Naive thymus-derived CD4-positive, alpha-beta T cell (primary cell): Measurements from ENCODE around the gene PDE3A. TPM values are rescaled to one million over a fixed set of nuclear protein-coding genes. Genes with fewer than 3 reads are reported as not detected.
"Not testable (repeated sequence)": the region's sequence is repeated elsewhere in the genome, so short reads cannot be mapped to it uniquely, and the experiment has no call there.

ENCODE experiments used
- ATAC-seq: fragments of 150-1000 bp; cut with Tn5 transposase; 2 replicates; pipeline ENCODE4 v1.10.0; 2021; ENCODE audit warnings: mild to moderate bottlenecking, moderate library complexity
- CTCF ChIA-PET: fragments of 350-600 bp; sonication (Branson Sonifier 250); formaldehyde crosslinking; loops from one replicate; lab custom pipeline; 2021; ENCODE audit warnings: antibody characterized with exemption; lab: Charles Lee
- POLR2A ChIA-PET: fragments of 350-600 bp; sonication (Branson Sonifier 250); formaldehyde crosslinking; loops from one replicate; lab custom pipeline; 2021; ENCODE audit warnings: antibody characterized with exemption, inconsistent platforms; lab: Charles Lee
- DNase-seq, 9 donors: peaks; one replicate each; pipeline versions ENCODE4 v3.0.0 to v3.0.0-alpha.2; 2020 to 2022; ENCODE audit warnings: mixed read lengths in 1 of 9
- H3K27ac ChIP-seq: one replicate; pipeline ENCODE4 v1.7.0; 2013; ENCODE audit warnings: mild to moderate bottlenecking, low read depth, low read length, moderate library complexity
- H3K27me3 ChIP-seq, 2 donors: one replicate each; pipeline ENCODE4 v1.7.0; 2013; ENCODE audit warnings: low read length in 2 of 2, mild to moderate bottlenecking in 2 of 2, moderate library complexity in 2 of 2; ENCODE audit not compliant: control insufficient read depth in 2 of 2, insufficient read depth in 2 of 2
- H3K36me3 ChIP-seq, 3 experiments: 1 replicate in 2 of 3; 2 replicates in 1 of 3; pipeline ENCODE4 v1.7.0; 2013; ENCODE audit warnings: low read length in 3 of 3, mild to moderate bottlenecking in 3 of 3, moderate library complexity in 1 of 3; ENCODE audit not compliant: insufficient read depth in 3 of 3, control insufficient read depth in 2 of 3
- H3K4me1 ChIP-seq, 2 donors: one replicate each; pipeline ENCODE4 v1.7.0; 2013; ENCODE audit warnings: low read length in 2 of 2, mild to moderate bottlenecking in 2 of 2, moderate library complexity in 1 of 2; ENCODE audit not compliant: control insufficient read depth in 2 of 2, insufficient read depth in 2 of 2
- H3K4me3 ChIP-seq: 2 replicates; pipeline ENCODE4 v1.7.0; 2013; ENCODE audit warnings: mild to moderate bottlenecking, low read length
- H3K9me3 ChIP-seq, 3 experiments: 1 replicate in 2 of 3; 2 replicates in 1 of 3; pipeline ENCODE4 v1.7.0; 2013; ENCODE audit warnings: low read length in 3 of 3; ENCODE audit not compliant: control insufficient read depth in 2 of 3
- H3K27ac Mint-ChIP-seq, 9 donors: one replicate each; pipeline ENCODE4 v1.8.0; 2020 to 2022; ENCODE audit warnings: mixed read lengths in 9 of 9, mild to moderate bottlenecking in 8 of 9, moderate library complexity in 5 of 9, inconsistent platforms in 2 of 9
- H3K27me3 Mint-ChIP-seq, 5 donors: one replicate each; pipeline ENCODE4 v1.8.0; 2021 to 2022; ENCODE audit warnings: mixed read lengths in 5 of 5, mild to moderate bottlenecking in 1 of 5
- H3K36me3 Mint-ChIP-seq, 5 donors: one replicate each; pipeline ENCODE4 v1.8.0; 2020 to 2022; ENCODE audit warnings: mixed read lengths in 5 of 5, mild to moderate bottlenecking in 3 of 5, inconsistent platforms in 1 of 5
- H3K4me1 Mint-ChIP-seq, 7 donors: one replicate each; pipeline ENCODE4 v1.8.0; 2020 to 2022; ENCODE audit warnings: mixed read lengths in 7 of 7, mild to moderate bottlenecking in 3 of 7, inconsistent platforms in 1 of 7
- H3K4me3 Mint-ChIP-seq, 10 donors: one replicate each; pipeline ENCODE4 v1.8.0; 2020 to 2022; ENCODE audit warnings: mild to moderate bottlenecking in 10 of 10, mixed read lengths in 10 of 10, moderate library complexity in 6 of 10, inconsistent platforms in 2 of 10
- H3K9me3 Mint-ChIP-seq, 11 donors: one replicate each; pipeline ENCODE4 v1.8.0; 2020 to 2022; ENCODE audit warnings: mixed read lengths in 11 of 11, mild to moderate bottlenecking in 4 of 11, inconsistent platforms in 1 of 11, moderate library complexity in 1 of 11
- intact Hi-C, 2 donors: fragments of 100-400 bp; cut with micrococcal nuclease; formaldehyde crosslinking; loops; one replicate each; pipeline ENCODE4 v1.15.1; 2023
- polyA plus RNA-seq, 2 donors: library from polyadenylated mRNA; unstranded; fragments of 300-500 nt; fragmentation: Illumina TruSeq; gene quantifications; one replicate each; pipeline ENCODE4 v1.2.3, GENCODE V29; 2021
- total RNA-seq, 6 experiments: library from RNA in 5 of 6; stranded (reverse) in 5 of 6; gene quantifications; 1 replicate in 5 of 6; 2 replicates in 1 of 6; pipeline ENCODE4 v1.2.3 and lab custom pipeline; 2021 to 2026

PDE3A gene
- total and polyA plus RNA-seq, 7 experiments from 2014 or later, result 0.42 TPM; not detected in 6

GRCh38 chr12:20384836-20385235 is 16.5 kb downstream of the PDE3A start:
- H3K36me3 ChIP-seq, H3K9me3 Mint-ChIP-seq, CTCF ChIA-PET, POLR2A ChIA-PET, H3K9me3 ChIP-seq, H3K27me3 ChIP-seq, H3K4me3 ChIP-seq, H3K4me3 Mint-ChIP-seq, DNase-seq, intact Hi-C loops, H3K4me1 ChIP-seq, H3K27ac ChIP-seq, ATAC-seq, H3K27me3 Mint-ChIP-seq, H3K4me1 Mint-ChIP-seq, H3K27ac Mint-ChIP-seq, H3K36me3 Mint-ChIP-seq: not testable (repeated sequence)

GRCh38 chr12:20390846-20391245 is 22.5 kb downstream of the PDE3A start:
- H3K27ac Mint-ChIP-seq, result no peak overlapping the region
- H3K36me3 Mint-ChIP-seq, result no peaks in the 10 kb centered on the region
- DNase-seq, result no peak
- peaks cover 0 to 11% (median 3%) of the 10 kb centered on the region in 11 donors for H3K9me3 Mint-ChIP-seq
- Histone ChIP-seq H3K4me1 (no peaks in the 10 kb centered on the region), H3K36me3 (no peaks in the 10 kb centered on the region), H3K27ac (no peak overlapping the region), H3K9me3 (no peaks in the 10 kb centered on the region), H3K4me3 (no peak overlapping the region), H3K27me3 (no peaks in the 10 kb centered on the region)
- POLR2A ChIA-PET, result no interaction called here
- ATAC-seq, result no peak
- H3K4me1 Mint-ChIP-seq, result no peaks in the 10 kb centered on the region
- intact Hi-C loops, result no loop called here
- no peaks in the 10 kb centered on the region for H3K27me3 Mint-ChIP-seq
- CTCF ChIA-PET, result interaction anchor here (0.6 kb wide), 1 partner anchor 103 kb away, joined by 3 read pairs; no protein-coding TSS in a partner anchor
- no peak overlapping the region for H3K4me3 Mint-ChIP-seq

- H3K27me3 ChIP-seq, result no peaks in the 10 kb centered on the region
- no peak overlapping the region for H3K27ac ChIP-seq
- H3K36me3 ChIP-seq, result no peaks in the 10 kb centered on the region
- H3K9me3 Mint-ChIP-seq, result peaks cover 0 to 6% (median 0%) of the 10 kb centered on the region in 11 donors
- CTCF ChIA-PET, result no interaction called here
- no peaks in the 10 kb centered on the region for H3K27me3 Mint-ChIP-seq
- POLR2A ChIA-PET, result no interaction called here
- no peak overlapping the region for H3K27ac Mint-ChIP-seq
- no peaks in the 10 kb centered on the region for H3K4me1 ChIP-seq
- H3K9me3 ChIP-seq, result no peaks in the 10 kb centered on the region
- H3K4me3 Mint-ChIP-seq, result no peak overlapping the region
- intact Hi-C loops, result no loop called here
- no peaks in the 10 kb centered on the region for H3K4me1 Mint-ChIP-seq
- ATAC-seq (no peak), DNase-seq (no peak)
- H3K4me3 ChIP-seq, result no peak overlapping the region
- no peaks in the 10 kb centered on the region for H3K36me3 Mint-ChIP-seq
These were observed 24.0 kb downstream of the PDE3A start for GRCh38 chr12:20392339-20392738.

- no peak for DNase-seq
- no peak for ATAC-seq
- POLR2A ChIA-PET, result no interaction called here
- H3K27ac Mint-ChIP-seq, result no peak overlapping the region
- H3K9me3 ChIP-seq, result no peaks in the 10 kb centered on the region
- CTCF ChIA-PET, result no interaction called here
- no peak overlapping the region for H3K27ac ChIP-seq
- H3K4me1 ChIP-seq, result no peaks in the 10 kb centered on the region
- no peaks in the 10 kb centered on the region for H3K27me3 ChIP-seq
- no peaks in the 10 kb centered on the region for H3K36me3 ChIP-seq
- H3K36me3 Mint-ChIP-seq, result no peaks in the 10 kb centered on the region
- H3K27me3 Mint-ChIP-seq, result no peaks in the 10 kb centered on the region
- no peak overlapping the region for H3K4me3 ChIP-seq
- H3K4me1 Mint-ChIP-seq, result peaks cover 0 to 4% (median 0%) of the 10 kb centered on the region in 7 donors
- peaks cover 0 to 11% (median 0%) of the 10 kb centered on the region in 11 donors for H3K9me3 Mint-ChIP-seq
- H3K4me3 Mint-ChIP-seq, result no peak overlapping the region
- intact Hi-C loops, result no loop called here
These were observed 25.4 kb downstream of the PDE3A start for GRCh38 chr12:20393707-20394106.

- DNase-seq (no peak), ATAC-seq (no peak)
- Mint-ChIP-seq H3K27ac (no peak overlapping the region), H3K9me3 (peaks cover 0 to 11% (median 0%) of the 10 kb centered on the region in 11 donors), H3K4me1 (peaks cover 0 to 5% (median 0%) of the 10 kb centered on the region in 7 donors), H3K4me3 (no peak overlapping the region), H3K36me3 (no peaks in the 10 kb centered on the region), H3K27me3 (no peaks in the 10 kb centered on the region)
- Histone ChIP-seq H3K4me3 (no peak overlapping the region), H3K27me3 (no peaks in the 10 kb centered on the region), H3K36me3 (no peaks in the 10 kb centered on the region), H3K9me3 (no peaks in the 10 kb centered on the region), H3K4me1 (no peaks in the 10 kb centered on the region), H3K27ac (no peak overlapping the region)
- intact Hi-C loops, result no loop called here
- POLR2A ChIA-PET, result no interaction called here
- CTCF ChIA-PET, result no interaction called here
These were observed 27.6 kb downstream of the PDE3A start for GRCh38 chr12:20395791-20396550.

- ChIA-PET CTCF (no interaction called here), POLR2A (no interaction called here)
- H3K27me3 ChIP-seq, result no peaks in the 10 kb centered on the region
- Mint-ChIP-seq H3K4me3 (no peak overlapping the region), H3K27ac (no peak overlapping the region), H3K36me3 (no peaks in the 10 kb centered on the region), H3K9me3 (peaks cover 0 to 7% (median 0%) of the 10 kb centered on the region in 11 donors), H3K27me3 (no peaks in the 10 kb centered on the region), H3K4me1 (peaks cover 0 to 5% (median 0%) of the 10 kb centered on the region in 7 donors)
- H3K36me3 ChIP-seq, result no peaks in the 10 kb centered on the region
- H3K4me3 ChIP-seq, result no peak overlapping the region
- H3K9me3 ChIP-seq, result no peaks in the 10 kb centered on the region
- ATAC-seq, result no peak
- H3K4me1 ChIP-seq, result no peaks in the 10 kb centered on the region
- H3K27ac ChIP-seq, result no peak overlapping the region
- intact Hi-C loops, result no loop called here
- DNase-seq, result no peak
These were observed 30.3 kb downstream of the PDE3A start for GRCh38 chr12:20398686-20399085.

GRCh38 chr12:20400003-20400402 is 31.7 kb downstream of the PDE3A start:
- POLR2A ChIA-PET, result no interaction called here
- Histone ChIP-seq H3K4me1 (no peaks in the 10 kb centered on the region), H3K4me3 (no peak overlapping the region), H3K27ac (no peak overlapping the region), H3K27me3 (no peaks in the 10 kb centered on the region), H3K36me3 (no peaks in the 10 kb centered on the region), H3K9me3 (no peaks in the 10 kb centered on the region)
- Mint-ChIP-seq H3K27ac (no peak overlapping the region), H3K4me3 (no peak overlapping the region), H3K27me3 (no peaks in the 10 kb centered on the region), H3K4me1 (peaks cover 0 to 5% (median 0%) of the 10 kb centered on the region in 7 donors), H3K36me3 (no peaks in the 10 kb centered on the region), H3K9me3 (peaks cover 0 to 7% (median 0%) of the 10 kb centered on the region in 11 donors)
- no peak for ATAC-seq
- CTCF ChIA-PET, result no interaction called here
- DNase-seq, result no peak
- intact Hi-C loops, result no loop called here
